Pons (tissue), 1 donor: ENCODE data around the gene SPRR2B.
"Not testable (repeated sequence)": the region's sequence is repeated elsewhere in the genome, so short reads cannot be mapped to it uniquely, and the experiment has no call there.

Experiments
- DNase-seq: peaks from one replicate; pipeline ENCODE4 v3.0.0-alpha.2; 2016; ENCODE audit warnings: low spot score

SPRR2B gene

GRCh38 chr1:153032677-153033308, 38.6 kb downstream of the SPRR2B start:
- DNase-seq = peak; percentile 62

- DNase-seq = no peak
These were observed 39.3 kb downstream of the SPRR2B start for GRCh38 chr1:153032073-153032472.

- DNase-seq = no peak
These were observed 40.5 kb downstream of the SPRR2B start, which contains the start of gene SPRR1B for GRCh38 chr1:153030895-153031294. Gene SPRR1B (plus strand): TSS chr1:153031203. CDS start chr1:153032346, 1,143 bp downstream.

- peak; percentile 16 for DNase-seq
These were observed 42.6 kb downstream of the SPRR2B start for GRCh38 chr1:153028766-153029165.

GRCh38 chr1:153025797-153026196, 45.6 kb downstream of the SPRR2B start:
- DNase-seq = no peak

GRCh38 chr1:153024413-153024812, 47.0 kb downstream of the SPRR2B start:
- no peak for DNase-seq

GRCh38 chr1:153023109-153023508, 48.3 kb downstream of the SPRR2B start:
- no peak for DNase-seq

GRCh38 chr1:153022340-153022739, 49.1 kb downstream of the SPRR2B start:
- DNase-seq = not testable (repeated sequence)

GRCh38 chr1:153021829-153022228, 49.6 kb downstream of the SPRR2B start:
- not testable (repeated sequence) for DNase-seq
